LHCN-M2 (cell line): ENCODE data around the gene MTERF4. TPM values are rescaled to one million over a fixed set of nuclear protein-coding genes. Genes with fewer than 3 reads are reported as not detected.

Source experiments
- DNase-seq: peaks from one replicate; pipeline ENCODE4 v3.0.0-alpha.2; 2012; ENCODE audit warnings: low read depth
- total RNA-seq: library from RNA; depleted of rRNA; stranded (reverse); fragments of >200 nt; gene quantifications from 2 replicates; pipeline ENCODE4 v1.2.3, GENCODE V29; 2014

The MTERF4 gene
- total RNA-seq, 1 experiment from 2014 or later, result 24.3 TPM

DNA sequence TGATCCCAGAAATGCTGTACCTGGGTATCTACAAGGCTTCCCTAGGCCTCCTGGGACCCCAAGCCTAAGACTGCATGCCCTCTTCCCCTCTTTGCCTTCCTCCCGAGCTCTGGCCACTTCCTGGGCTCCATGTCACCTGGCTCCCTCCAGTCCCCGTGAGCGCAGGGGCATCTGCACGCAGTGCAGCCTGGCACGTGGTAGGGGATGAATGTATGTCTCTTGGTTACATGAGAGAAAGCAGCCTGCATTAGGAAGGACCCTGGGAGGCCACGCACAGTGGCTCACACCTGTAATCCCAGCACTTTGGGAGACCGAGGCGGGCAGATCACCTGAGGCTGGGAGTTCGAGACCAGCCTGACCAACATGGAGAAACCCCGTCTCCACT, 31.3 kb upstream of the MTERF4 start:
- no peak for DNase-seq

DNA sequence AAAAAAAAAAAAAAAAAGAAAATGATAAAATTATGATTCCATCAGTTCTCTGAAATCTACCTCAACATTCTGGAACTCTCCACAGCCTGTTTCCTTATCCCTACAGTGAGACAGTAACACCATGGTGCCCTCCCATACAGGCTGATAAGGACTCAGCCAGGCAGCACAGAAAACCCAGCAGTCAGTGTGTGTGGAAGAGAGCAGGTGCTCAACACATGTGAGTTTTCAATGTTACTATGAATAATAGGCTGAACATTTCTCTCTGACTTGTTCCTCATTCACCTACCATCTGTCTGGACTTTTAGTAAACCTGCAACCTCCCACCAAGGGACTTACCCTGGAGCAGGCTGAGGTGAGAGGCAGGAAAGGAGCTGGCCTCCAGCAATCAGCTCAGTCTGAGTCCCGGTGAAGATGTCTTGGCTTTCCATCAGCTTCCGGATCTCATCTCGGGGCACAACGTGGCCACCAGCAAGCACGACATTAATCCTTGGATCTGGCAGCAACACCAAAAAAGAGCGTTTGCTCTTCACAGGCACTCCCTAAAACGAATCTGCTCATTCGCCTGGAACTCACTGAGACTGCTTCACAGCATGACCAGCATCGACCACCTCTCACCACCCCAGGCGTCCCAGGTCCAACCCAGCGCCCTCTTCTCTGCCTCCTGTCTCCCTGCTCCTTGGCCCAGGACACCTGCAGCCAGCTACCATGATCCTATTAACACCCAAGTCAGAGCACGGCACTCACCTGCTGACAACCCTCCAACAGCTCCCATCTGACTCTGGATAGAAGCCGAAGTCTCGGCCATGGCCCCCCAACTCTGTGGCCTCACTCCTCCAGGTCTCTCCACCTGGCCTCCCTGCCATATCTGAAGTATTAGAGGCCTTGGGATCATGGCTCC, 30.7 kb upstream of the MTERF4 start:
- DNase-seq, result no peak

DNA sequence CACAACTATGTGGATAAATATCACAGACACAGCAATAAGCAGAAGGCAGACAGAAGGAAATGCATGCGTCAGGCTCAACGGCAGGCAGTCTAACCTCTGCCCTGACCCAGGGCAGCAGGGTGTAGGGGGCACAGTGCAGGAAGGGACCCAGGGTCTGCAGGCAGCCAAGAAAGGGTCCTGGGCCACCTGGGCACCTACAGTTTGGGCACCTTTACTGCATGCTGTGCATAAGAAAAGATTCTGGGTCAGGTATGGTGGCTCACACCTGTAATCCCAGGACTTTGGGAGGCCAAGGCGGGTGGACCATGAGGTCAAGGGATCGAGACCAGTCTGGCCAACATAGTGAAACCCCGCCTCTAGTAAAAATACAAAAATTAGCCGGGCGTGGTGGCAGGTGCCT, 29.4 kb upstream of the MTERF4 start:
- no peak for DNase-seq

DNA sequence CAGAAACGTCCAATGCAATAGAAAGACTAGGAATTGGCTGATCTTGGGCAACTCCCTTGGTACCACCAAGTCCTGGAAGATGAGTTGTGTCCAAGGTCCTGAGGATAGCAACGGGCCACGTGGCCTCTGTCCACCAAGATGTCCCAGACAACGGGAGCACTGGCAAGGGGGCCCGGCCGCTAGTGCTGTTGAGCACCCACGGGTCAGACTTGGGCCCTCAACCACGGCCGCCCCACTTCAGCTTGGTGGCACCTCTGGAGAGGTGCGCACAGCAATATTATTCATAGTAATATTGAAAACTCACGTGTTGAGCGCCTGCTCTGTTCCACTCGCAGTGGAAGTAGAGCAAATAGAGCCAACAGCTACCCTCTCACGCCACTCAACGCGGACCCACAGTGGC, 28.2 kb upstream of the MTERF4 start:
- DNase-seq, result no peak

DNA sequence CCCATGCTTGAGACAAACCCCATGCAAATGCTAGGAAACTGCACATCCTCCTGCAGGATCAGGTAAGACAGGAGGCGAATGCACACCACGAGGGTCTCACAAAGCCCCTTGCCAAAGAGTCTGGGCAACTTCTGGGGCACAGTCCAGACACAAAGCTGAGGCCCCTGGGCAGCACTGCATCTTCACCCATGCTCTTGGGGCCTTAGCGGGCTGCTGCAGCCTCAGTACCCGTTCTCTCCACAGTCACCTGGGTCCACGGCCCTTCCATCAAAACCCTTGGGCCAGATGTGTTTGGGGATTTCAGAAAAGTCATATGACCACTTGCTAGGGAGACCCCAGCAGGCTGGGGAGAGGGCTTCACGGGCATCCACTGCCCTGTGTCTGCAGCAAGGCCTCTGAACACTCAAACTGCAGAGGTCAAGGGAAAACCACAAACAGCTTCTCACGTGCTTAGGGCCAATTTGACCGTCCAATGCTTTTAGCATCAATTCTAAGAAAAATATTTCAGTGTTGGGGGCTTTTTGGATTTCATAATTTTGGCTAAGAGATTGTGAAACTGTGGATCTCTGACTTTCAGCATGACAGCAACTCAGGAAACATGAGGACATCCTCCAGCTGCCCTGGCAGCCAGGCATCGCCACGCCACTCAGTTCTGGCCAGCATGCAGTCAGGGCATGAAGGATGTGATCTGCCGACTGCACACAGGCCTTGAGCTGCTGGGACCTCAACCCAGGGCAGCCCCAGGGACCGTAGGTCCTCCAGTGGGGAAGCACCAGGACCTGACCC, 27.2 kb upstream of the MTERF4 start:
- DNase-seq, result no peak

DNA sequence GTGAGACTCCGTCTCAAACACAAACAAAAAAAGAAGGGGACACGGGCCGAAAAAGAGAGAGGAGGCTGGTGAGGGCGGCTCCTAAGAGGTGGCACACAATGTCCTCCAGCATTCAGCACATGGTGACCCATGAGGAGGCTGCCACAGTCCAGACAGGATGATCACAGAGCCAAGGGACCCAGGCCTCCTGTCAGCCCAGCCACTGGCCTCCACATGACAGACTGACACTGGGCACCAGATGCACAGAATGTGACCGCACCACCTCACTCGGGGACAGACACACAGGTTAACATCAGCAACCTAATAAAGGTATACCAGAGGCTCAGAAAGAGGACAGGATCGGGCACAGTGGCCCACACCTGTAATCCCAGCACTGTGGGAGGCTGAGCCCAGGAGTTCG, 26.2 kb upstream of the MTERF4 start:
- DNase-seq, result no peak

DNA sequence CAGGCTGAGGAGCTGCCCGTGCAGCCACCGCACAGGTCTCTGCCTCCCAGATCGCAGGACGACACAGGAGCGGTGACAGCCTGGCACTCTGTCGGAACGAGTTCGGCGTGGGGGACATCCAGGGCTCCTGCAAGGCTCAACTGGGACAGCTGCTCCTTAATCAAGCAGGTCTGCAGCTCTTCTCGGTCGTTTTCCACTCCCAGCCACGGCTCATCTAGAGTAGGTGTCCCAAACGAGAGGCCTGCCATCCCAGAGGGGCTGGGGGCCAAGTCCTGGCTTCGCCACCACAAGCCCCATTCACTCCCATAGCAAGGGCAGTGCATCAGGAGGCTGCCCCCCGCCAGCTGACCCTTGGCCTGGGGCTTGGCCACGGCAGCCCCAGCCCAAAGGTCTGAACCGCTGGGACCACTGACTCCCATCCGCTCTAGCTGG, 24.7 kb upstream of the MTERF4 start:
- DNase-seq, result no peak

DNA sequence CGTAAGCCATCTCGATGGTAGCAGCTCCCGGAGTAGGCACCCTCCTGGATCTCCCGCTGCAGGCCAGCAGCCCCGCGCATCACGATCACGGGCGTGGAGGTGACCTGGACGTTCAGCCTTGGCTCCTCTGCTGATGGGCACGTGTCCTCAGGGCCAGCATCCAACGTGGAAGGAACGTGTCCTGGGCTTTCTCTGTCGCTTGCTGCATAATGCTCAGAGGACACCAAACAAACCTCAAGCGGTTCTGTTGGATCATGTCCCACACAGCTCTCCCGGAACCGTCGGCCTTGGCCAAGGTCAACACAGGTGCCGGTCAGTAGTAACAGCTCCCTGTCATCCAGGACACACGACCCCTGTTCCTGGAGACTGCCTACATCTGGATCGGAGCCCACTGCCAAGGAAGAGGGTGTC, 24.1 kb upstream of the MTERF4 start:
- no peak for DNase-seq

DNA sequence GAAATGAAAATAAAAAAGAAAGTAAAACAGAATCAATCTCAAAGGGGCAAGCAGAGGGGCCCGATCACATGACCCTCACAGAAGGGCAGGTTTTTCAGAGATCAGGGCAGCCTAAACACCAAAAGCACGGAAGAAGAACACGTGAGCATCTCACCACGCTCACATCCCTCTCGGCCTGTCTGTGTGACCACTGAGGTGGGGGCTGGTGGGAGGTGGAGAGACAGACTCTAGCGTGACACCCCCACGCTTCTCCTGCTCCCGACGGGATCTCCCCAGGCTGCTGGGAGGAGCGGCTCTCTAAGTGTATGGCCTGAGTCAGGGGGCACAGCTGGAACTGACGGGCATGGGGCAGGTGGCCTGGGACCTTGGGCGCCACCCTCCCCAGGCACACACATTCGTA, 23.5 kb upstream of the MTERF4 start:
- no peak for DNase-seq

DNA sequence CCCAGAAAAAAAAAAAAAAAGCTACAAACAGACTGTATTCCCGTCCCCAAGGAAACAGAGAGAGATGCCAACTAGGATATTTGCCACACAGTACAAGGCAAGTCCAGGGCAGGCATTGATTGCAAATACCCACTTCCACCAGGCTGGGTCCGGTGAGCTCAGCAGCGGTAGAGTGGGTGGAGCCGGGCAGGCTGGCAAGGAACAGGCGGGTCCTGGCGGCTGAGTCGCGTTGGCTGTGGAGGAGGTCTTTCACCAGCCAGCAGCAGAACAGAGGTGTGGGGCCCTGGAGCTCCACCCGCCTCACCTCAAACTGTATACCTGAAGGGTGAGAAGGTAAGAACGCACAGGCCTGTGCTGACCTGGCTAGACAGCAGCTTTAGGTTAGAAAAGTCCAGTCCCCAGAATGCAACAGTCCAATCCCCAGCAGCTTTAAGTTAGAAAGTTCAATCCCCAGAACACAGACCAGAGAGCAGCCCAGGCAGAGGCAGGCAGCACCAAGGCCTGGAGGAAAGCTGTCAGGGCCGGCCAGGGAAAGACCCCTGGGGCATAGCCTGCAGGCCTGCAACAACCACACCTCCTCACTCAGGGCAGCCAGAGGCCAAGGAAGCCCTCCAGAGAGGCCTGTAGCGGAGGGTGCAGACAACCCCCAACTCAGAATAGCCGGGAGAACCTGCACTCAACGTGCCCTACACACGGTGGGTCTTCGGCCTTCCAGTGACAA, 21.9 kb upstream of the MTERF4 start:
- no peak for DNase-seq

DNA sequence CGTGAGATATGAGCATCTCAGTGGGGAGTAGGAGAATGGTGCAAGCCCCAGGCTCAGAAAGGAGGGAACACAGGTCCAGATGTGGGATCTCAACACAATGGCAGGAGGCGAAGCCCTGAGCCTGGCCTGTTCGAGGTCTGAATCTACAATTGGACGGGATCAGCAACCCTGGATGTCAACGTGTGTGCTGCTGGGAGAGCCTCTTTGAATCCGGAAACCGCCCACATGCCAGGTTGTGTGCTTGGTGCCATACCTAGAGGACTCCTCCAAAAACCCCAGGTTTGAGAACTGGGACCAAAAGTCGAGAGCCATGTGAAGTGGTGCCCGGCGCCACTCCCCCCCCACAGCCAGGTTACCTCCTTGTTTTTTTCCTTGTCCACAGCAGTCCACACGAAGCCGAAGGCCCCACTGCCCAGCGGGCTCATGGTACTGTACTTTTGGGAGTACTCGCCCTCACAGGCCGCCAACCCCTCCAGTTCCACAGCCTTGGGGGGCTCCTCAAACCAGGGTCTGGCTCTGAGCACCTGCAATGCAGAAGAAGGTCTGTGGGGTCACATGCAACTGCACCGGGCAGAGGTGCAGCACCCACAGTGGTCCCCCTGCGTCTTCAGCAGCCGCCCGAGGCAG, 20.4 kb upstream of the MTERF4 start:
- DNase-seq, result no peak

DNA sequence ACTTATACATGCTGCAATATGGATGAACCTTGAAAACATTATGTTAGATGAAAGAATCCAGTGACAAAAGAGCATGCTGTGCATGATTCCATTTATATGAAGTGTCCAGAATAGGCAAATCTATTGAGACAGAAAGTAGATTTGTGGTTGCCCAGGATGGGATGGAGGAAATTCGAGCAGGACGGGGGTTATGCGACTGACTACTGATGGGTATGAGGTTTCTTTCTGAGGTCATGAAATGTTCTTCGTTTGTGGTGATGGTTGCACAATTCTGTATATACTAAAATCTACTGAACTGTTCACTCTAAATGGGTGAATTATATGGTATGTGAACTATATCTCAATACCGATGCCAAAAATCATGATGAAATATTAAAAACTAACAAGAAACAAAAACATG, 18.9 kb upstream of the MTERF4 start:
- no peak for DNase-seq

DNA sequence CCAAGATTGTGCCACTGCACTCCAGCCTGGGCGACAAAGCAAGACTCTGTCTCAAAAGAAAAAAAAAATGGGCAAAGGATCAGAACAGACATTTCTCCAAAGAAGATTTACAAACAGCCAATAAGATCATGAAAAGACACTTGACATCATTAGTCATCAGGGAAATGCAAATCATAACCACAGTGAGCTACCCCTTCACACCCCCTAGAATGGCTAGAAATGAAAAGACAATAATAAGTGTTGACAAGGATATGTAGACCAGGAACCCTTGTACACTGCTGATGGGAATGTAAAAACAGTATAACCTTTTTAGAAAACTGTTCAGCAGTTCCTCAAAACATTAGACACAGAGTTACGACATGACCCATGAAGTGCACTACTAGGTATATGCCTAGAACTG, 18.4 kb upstream of the MTERF4 start:
- peak; percentile 14 for DNase-seq

DNA sequence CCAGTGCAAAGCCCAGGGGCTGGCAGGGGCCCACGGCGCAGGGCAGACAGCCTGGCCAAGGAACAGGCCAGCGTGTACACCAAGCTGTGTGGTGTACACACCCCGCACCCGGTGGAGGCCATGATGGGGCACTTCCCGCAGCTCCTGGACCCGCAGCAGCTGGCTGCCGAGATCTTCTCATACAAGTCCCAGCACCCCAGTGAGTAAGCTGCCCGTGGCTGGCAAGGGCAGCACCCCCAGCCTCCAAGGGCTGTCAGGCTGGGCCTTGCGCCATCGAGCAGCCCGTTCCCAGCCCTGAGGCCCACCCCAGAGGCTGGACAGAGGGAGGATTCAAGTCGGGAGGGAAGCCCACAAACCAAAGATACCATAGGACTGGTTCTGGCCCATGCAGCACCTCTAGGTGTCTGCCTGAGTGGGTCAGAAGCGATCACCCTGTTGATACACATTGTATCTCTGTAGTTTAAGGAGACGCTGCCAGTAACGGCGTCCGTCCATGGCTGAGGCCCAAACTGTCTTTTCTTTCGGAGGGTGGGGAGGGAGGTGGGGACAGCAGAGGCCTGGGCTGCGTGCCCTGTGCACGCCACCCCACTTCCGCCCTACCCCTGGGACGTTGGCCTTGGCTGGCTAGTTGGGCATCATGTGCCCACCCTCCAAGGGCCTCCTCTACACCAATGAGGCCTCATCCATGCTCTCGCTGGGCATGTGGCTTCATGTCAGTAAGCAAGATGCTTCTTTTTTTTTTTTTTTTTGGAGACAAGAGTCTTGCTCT, 16.8 kb upstream of the MTERF4 start:
- DNase-seq, result no peak

DNA sequence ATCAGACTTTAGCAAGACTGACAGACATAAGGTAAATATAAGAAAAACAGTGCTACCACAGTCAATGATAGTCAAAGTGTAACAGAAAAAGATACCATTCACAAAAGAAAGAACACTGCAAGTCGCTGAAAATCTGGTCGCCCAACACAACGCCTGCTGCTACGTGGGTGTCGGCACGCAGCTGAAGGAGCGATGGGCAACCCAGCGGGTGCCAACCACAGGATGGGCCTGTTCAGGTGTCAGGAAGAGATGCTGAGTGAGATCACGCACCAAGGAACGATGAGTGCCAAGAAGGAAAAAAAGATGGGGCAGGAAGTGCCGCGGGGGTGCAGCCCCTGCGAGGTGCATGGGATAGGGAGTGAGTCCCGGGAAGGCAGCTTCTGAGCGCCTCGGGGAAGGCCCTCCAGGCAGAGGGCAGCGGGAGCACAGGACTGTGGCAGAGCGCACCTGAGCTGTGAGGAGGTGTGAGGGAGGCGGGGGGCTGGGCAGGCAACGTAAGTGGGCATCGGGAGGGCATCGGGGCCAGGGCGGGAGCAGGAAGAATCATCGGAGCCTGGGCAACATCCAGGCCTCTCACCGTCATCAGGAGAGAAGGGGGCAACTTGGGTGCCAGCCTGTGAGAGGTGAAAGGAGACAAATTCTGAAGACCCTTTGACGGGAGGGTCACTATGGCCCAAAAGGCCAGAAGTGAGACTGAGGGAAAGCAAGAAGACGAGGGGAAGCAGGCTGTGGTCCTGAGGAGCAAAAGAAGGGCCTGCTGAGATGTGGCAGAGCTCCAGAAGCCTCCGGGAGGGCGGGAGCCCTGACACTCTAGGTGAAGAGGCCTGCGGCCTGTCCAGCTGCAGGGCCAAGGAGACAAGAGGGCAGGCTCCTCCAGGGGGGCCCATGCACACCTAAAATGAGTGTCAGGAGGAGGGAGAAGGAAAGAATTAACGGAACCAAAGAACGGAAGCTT, 14.8 kb upstream of the MTERF4 start:
- DNase-seq, result no peak

DNA sequence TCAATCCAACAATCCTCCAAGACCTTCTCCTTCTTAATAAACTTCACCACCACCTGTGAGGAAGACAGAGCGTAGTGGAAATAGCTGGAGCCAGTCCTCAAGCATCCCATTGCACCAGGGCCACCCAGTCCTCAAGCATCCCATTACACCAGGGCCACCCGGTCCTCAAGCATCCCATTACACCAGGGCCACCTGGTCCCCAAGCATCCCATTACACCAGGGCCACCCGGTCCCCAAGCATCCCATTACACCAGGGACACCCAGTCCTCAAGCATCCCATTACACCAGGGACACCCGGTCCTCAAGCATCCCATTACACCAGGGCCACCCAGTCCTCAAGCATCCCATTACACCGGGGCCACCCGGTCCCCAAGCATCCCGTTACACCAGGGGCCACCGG, 13.3 kb upstream of the MTERF4 start:
- no peak for DNase-seq

DNA sequence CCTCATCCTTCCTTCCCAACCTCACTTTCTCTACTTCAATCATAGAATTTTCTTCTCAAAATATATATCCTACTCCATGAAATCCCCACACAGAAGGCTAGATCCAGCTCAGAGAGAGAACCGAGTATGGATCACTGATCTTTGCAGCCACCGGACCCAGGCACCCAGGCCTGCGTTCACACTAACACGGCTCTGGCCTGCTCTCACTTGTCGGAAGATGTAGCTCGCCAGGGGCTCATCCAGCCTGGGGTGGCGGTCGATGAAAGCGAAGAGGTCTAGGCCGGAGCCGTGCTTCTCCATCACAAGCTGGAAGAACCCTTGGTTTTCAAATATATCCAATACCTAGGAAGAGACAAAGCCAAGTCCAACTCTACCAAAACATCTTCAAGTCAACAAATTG, 12.7 kb upstream of the MTERF4 start:
- no peak for DNase-seq

DNA sequence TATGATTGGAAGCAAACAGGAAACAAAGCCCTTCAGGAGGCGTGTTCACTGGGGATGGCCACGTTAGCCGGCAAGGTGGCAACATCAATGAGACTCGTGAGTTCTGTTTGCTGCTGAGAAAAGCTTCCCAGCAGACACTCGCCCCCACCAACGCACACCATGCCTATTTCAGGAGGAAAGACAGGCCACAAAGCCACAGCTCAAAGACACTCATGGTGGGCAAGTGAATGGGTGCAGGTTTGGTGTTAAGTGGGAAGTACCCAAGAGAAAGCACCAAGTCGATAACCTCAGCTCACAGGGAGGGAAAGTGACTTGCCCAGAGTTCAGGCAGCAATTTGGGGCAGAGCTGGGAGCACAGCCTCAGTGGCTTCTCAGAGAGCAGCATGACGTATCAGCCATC, 10.5 kb upstream of the MTERF4 start:
- no peak for DNase-seq

DNA sequence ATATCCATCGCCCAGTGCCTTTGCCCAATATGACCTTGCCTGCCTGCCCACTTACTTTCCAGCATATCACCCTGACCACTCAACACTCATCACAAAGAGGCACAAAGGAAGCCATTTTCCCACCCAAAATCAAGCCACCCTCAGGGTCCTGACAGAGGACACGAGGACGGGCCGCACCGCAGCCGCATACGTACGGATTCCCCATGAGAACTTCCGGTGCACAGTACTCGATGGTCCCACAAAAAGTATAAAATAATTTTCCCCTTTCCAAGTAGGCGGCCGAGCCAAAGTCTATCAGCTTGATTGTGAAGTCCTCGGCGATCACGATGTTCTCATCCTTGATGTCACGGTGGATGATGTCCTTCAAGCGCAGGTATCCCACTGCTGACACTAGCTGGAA, 10.0 kb upstream of the MTERF4 start:
- no peak for DNase-seq

DNA sequence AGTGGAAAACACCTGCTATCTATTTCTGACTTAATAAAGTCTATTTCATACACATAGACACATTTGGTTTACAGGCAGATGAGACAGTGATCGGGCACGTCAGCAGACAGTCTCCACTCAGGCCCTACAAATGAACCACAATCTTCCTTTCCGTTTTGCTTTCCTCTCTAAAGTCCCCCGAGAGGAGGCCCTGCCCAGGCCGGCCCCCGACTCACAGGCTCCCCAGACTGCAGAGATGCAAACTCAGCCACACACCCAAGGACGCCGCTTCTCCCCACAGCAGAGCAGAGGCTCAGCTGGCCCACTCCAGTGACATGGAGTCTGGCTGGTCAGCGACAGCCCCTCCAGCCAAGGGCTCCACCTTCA, 9.3 kb upstream of the MTERF4 start:
- DNase-seq, result no peak
